ELF-1 (cell line): ENCODE measurements around the gene FNDC8.
"Not testable (repeated sequence)": the region's sequence is repeated elsewhere in the genome, so short reads cannot be mapped to it uniquely, and the experiment has no call there.

Experiments
- DNase-seq: peaks from one replicate; pipeline ENCODE4 v3.0.0-alpha.2; 2016; ENCODE audit warnings: low read depth, low spot score

Gene FNDC8

GRCh38 chr17:35095741-35096140 is 25.7 kb upstream of the FNDC8 start:
- no peak for DNase-seq

DNA sequence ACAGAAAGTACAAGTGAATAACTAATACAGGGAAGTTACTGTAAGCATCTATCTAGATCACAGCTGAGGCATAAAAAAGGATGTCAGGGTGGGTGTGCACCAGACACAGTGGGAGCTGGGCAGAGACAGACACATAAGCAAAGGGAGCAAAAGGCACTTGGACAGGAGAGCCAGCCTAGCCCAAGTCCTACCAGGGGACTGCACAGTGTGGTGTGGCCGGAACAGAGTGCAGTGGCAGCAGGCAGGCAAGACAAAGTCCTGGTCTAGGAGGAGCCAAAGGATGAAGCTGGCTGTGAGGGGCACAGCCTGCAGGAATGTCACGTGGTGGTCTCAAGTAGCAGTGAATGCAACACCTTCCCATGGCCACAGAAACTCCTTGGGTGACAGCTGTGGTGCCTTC is 23.6 kb upstream of the FNDC8 start:
- DNase-seq: no peak

DNA sequence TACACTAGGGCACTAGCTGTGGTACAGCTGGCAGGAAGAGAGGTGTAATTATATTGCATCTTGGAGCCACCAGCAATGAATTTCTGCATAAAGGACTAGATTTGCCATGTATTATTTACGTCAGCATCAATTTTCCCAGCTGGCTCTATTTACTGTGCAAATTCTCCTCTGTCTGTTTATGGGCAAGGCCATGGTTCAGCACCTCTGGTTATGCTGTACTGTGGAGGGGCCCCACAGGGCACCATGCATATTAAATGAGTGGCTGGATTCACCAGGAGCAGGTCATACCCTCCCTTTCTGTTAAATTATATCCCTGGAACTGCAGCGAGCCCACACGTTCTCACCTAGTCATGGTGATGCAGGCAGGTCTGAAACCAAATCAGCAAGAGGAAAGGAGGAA is 21.5 kb upstream of the FNDC8 start:
- DNase-seq: no peak

DNA sequence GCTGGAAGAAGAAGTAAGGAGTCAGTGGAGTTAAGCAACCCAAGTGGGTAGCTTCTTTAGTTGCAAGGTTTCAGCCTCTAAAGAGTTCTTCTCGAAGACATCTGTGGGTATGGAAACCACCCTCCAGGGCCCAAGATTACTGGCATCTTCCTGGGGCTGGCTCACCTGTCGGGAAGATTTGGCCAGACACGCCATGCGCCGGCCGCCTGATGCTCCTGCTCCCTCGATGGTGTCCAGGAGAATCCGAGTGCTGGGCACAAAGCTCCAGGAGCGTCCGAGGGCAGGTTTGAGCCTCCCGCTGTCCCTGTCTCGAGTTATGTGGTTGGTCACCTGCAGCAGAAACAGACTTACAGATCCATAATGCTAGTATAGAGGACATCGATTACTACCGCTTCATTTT is 20.4 kb upstream of the FNDC8 start:
- DNase-seq: no peak

- no peak for DNase-seq
These were observed 19.7 kb upstream of the FNDC8 start for GRCh38 chr17:35101725-35102124.

DNA sequence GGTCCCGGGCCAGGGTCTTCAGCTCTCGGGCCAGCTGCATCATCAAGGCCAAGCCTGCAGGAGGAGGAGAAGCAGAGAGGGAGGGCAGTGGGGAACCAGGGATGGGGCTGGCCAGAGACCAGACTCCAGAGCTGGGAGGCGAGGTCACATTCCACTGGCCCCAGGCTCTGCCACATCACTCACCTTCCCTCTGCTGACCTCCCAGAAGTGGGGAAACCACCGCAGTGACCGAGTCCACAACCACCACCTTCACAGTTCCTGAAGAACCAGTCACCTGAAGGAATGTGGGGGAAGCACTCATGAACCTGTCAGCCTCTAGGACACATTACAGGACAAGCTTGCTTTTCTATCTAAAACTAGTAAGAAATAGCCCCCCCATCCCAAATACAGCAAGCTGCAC is 18.1 kb upstream of the FNDC8 start:
- peak; percentile 36 for DNase-seq

DNA sequence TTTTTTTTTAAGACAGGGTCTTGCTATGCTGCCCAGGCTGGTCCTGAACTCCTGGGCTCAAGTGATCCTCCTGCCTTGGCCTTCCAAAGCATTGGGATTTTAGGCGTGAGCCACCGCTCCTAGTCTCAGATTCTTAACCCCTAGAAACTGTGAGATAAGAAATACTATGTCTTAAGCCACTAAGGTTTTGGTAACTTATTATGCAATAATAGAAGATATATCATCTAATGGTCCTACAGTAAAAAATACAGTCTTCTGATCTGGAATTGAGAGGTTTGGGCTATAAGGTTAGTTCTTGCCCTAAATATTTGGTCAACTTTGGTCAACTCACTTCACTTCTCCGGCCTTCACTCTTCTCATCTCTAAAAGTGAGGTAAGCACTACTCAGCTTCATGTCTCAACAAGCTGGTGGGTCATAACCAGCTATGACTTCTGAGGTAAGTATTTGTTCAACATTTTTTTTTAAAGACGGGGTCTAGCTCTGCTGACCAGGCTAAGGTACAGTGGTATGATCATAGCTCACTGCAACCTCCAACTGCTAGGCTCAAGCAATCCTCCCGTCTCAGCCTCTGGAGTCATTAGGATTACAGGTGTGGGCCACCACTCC is 16.5 kb upstream of the FNDC8 start:
- no peak for DNase-seq

- not testable (repeated sequence) for DNase-seq
These were observed 10.6 kb upstream of the FNDC8 start for GRCh38 chr17:35110791-35111190.

- DNase-seq: no peak
These were observed 4.6 kb upstream of the FNDC8 start for GRCh38 chr17:35116845-35117244.

DNA sequence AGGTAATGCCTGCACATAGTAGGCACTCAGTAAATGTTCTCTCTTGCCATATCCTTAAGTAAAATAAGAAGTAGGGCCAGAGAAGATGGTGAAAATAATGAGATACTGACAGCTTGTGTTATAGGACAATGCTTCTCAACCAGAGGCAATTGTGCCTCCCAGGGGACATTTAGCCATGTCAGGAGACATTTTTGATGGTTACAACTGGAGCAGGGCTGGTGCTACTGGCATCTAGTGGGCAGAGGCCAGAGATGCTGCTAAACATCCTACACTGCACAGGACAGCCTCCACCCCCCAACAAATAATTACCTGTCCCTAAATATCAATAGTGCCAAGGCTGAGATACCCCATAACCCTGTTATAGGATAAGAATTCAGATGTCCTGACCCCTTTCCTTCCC is 3.4 kb upstream of the FNDC8 start:
- no peak for DNase-seq

DNA sequence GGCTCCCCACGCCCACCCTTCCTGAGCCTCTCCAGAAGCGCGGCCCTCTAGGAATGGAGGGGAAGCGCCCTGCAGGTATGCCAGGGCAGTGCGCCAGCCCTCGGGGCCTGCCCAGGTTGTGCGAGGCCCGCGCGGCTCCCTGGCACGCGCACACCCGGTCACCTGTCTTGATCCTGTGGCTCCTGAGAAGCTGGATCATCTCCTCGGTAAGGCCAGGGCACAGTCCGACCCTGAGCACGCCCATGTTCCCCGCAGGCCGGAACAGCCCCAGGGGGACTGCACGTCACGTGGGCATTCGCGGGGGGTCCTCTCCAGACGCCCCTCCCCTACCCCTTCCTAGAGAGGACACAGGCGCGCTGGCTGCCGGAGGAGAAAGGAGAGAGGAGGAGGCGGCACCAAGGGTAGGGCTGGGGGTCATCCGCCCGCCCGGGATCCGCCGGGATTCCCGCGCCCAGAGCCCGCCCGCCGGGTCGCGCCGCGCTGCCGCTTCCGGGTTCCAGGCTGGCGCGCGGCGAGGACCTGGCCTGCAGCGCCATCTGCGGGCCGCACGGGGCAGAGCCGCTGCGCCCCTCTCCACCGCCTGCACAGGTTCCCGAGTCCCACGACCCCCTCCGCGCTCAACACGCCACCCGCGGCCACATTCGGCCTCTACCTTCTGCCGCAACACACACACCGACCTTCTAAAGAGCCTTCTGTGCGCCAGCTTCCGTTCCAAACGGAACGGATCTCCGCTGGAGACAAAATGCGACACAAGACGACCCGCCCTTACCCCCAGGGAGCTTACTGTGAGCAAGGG is 1.8 kb upstream of the FNDC8 start, which contains the start of gene RAD51D:
Gene RAD51D (minus strand): TSS at position 491 of the 796 bp plus-strand sequence. CDS start 247 bp downstream, at position 244.
- peak; percentile 94 for DNase-seq

GRCh38 chr17:35127751-35128514 is 6.5 kb downstream of the FNDC8 start:
- DNase-seq: no peak

- no peak for DNase-seq
These were observed 7.9 kb downstream of the FNDC8 start for GRCh38 chr17:35129154-35129972.

DNA sequence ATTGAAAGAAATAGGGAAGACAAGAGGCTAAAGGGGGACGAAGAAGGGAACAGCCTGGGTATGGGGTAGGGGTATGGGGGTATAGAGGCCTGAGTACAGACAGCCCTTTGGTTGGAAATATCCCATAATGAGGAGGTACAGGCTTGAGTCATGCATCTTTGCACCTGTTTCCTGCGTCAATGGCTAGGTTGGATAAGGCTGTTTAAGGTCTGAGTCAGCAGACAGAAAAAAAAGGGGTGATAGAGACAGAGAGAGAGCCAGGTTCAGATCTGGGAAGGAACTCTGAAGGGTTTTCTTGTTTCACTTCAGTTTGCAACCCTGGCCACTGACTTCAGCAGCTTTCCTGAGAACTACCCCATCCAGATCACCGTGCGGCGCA is 8.5 kb downstream of the FNDC8 start:
- DNase-seq: no peak

GRCh38 chr17:35130392-35130791 is 9.0 kb downstream of the FNDC8 start:
- no peak for DNase-seq

GRCh38 chr17:35132099-35132498 is 10.7 kb downstream of the FNDC8 start:
- no peak for DNase-seq

- DNase-seq: no peak
These were observed 11.6 kb downstream of the FNDC8 start for GRCh38 chr17:35132816-35133550.

- DNase-seq: no peak
These were observed 13.9 kb downstream of the FNDC8 start for GRCh38 chr17:35135322-35135721.

- DNase-seq: no peak
These were observed 16.8 kb downstream of the FNDC8 start for GRCh38 chr17:35138218-35138617.

- DNase-seq: peak; percentile 91
These were observed 20.5 kb downstream of the FNDC8 start, which contains the start of gene NLE1 for GRCh38 chr17:35141681-35142466. Gene NLE1 (minus strand): TSS chr17:35142303. CDS start chr17:35142275, 28 bp downstream.
